ENCODE measurements around the gene KCTD19. TPM values are rescaled to one million over a fixed set of nuclear protein-coding genes. Genes with fewer than 3 reads are reported as not detected.
A peak's percentile ranks its signal among the peaks of the same experiment; 100 is the strongest.

Gene KCTD19
- total RNA-seq, 1 experiment from 2014 or later: 3.8 TPM

DNA sequence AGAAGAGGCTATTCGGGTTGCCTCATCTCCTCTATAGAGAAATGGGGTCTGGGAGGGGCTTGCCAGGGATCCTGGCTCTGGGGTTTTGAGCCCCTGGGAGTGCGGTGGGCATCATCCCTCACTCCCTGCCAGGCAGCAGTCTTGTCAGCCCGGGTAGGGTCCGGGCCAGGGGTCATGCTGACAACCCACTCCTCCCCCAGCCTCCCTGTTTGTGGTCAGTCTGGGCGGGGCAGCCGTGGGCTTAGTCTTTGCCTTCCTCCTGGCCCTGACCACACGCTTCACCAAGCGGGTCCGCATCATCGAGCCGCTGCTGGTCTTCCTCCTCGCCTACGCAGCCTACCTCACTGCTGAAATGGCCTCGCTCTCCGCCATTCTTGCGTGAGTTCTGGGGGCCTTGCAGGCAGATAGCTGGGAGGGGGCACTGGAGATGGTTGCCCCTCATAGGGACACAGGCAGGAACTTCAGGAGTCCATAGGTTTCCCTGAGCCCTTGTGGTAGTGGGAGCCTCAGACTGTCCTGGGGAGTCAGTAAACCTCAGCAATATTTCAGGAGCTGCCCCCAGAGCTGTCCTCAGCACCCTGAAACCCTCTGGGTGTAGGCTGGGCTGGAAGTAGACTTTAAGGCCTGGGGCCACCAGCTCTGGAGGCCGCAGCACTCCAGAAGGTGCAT is 70.9 kb downstream of the KCTD19 start:
- no peak for DNase-seq
- Mint-ChIP-seq H3K27me3 (ENCODE audit: unreplicated experiment) (peaks cover 26% of the 10 kb centered on the region), H3K9me3 (ENCODE audit: low read depth, unreplicated experiment) (no peaks in the 10 kb centered on the region), H3K27ac (ENCODE audit: unreplicated experiment) (no peak overlapping the region), H3K36me3 (ENCODE audit: insufficient read depth, unreplicated experiment) (peaks cover 10% of the 10 kb centered on the region), H3K4me3 (ENCODE audit: low read depth, unreplicated experiment) (no peak overlapping the region), H3K4me1 (ENCODE audit: low read depth, unreplicated experiment) (peaks cover 6% of the 10 kb centered on the region)
- TF ChIP-seq CTCF (IDR thresholded peaks at IDR 0.05; ENCODE audit: unreplicated experiment): no peak
- no TSS peak for BruUV-seq (replicated peaks)
- CTCF ChIA-PET: interaction anchor here (0.5 kb wide), 1 partner anchor 52 kb away, joined by 4 read pairs; no protein-coding TSS in a partner anchor
- intact Hi-C loops (cut with micrococcal nuclease; ENCODE audit: unreplicated experiment): no loop called here

- CTCF ChIA-PET: no interaction called here
- no peak for TF ChIP-seq CTCF (IDR thresholded peaks at IDR 0.05; ENCODE audit: unreplicated experiment)
Measured at GRCh38 chr16:67254801-67255552, 71.6 kb downstream of the KCTD19 start.

GRCh38 chr16:67252609-67253497 is 73.7 kb downstream of the KCTD19 start:
- Mint-ChIP-seq H3K27ac (ENCODE audit: unreplicated experiment) (no peak overlapping the region), H3K36me3 (ENCODE audit: insufficient read depth, unreplicated experiment) (peaks cover 13% of the 10 kb centered on the region), H3K4me3 (ENCODE audit: low read depth, unreplicated experiment) (no peak overlapping the region), H3K9me3 (ENCODE audit: low read depth, unreplicated experiment) (no peaks in the 10 kb centered on the region), H3K4me1 (ENCODE audit: low read depth, unreplicated experiment) (peaks cover 21% of the 10 kb centered on the region), H3K27me3 (ENCODE audit: unreplicated experiment) (peaks cover 53% of the 10 kb centered on the region)
- intact Hi-C loops (cut with micrococcal nuclease; ENCODE audit: unreplicated experiment): no loop called here
- no peak for DNase-seq
- no TSS peak for BruUV-seq (replicated peaks)
- TF ChIP-seq CTCF (IDR thresholded peaks at IDR 0.05; ENCODE audit: unreplicated experiment): no peak
- CTCF ChIA-PET: interaction anchor here (0.6 kb wide), 1 partner anchor 32 kb away, joined by 3 read pairs; no protein-coding TSS in a partner anchor

More at GRCh38 chr16:67254801-67255552, 71.6 kb downstream of the KCTD19 start:
- peaks cover 6% of the 10 kb centered on the region for H3K4me1 Mint-ChIP-seq (ENCODE audit: low read depth, unreplicated experiment)
- BruUV-seq (replicated peaks): no TSS peak
- peaks cover 33% of the 10 kb centered on the region for H3K27me3 Mint-ChIP-seq (ENCODE audit: unreplicated experiment)
- no peak for DNase-seq
- no peak overlapping the region for H3K27ac Mint-ChIP-seq (ENCODE audit: unreplicated experiment)
- H3K9me3 Mint-ChIP-seq (ENCODE audit: low read depth, unreplicated experiment): no peaks in the 10 kb centered on the region
- H3K36me3 Mint-ChIP-seq (ENCODE audit: insufficient read depth, unreplicated experiment): peaks cover 5% of the 10 kb centered on the region
- H3K4me3 Mint-ChIP-seq (ENCODE audit: low read depth, unreplicated experiment): no peak overlapping the region
- intact Hi-C loops (cut with micrococcal nuclease; ENCODE audit: unreplicated experiment): no loop called here

DNA sequence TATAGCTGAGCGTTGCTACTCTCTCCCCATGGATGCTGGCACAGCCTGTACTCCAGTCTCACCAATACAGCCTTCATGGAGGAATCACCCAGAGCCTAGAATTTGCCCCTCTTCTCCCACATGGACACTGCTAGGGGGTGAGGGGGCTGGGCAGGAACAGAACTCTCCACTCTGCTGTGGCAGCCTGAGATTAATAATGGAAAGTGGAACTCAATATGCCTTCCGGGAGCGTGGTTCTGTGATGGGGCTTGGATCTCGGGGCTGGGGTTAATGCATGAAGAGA is 76.6 kb downstream of the KCTD19 start:
- H3K27ac Mint-ChIP-seq (ENCODE audit: unreplicated experiment): no peak overlapping the region
- peaks cover 38% of the 10 kb centered on the region for H3K27me3 Mint-ChIP-seq (ENCODE audit: unreplicated experiment)
- H3K9me3 Mint-ChIP-seq (ENCODE audit: low read depth, unreplicated experiment): no peaks in the 10 kb centered on the region
- H3K4me1 Mint-ChIP-seq (ENCODE audit: low read depth, unreplicated experiment): peaks cover 32% of the 10 kb centered on the region
- no peak for TF ChIP-seq CTCF (IDR thresholded peaks at IDR 0.05; ENCODE audit: unreplicated experiment)
- no TSS peak for BruUV-seq (replicated peaks)
- H3K4me3 Mint-ChIP-seq (ENCODE audit: low read depth, unreplicated experiment): peak overlapping the region; percentile 94
- CTCF ChIA-PET: no interaction called here
- no peak for DNase-seq
- peaks cover 41% of the 10 kb centered on the region for H3K36me3 Mint-ChIP-seq (ENCODE audit: insufficient read depth, unreplicated experiment)
- intact Hi-C loops (cut with micrococcal nuclease; ENCODE audit: unreplicated experiment): no loop called here

Measured in Calu3 (cell line).